Right cardiac atrium (tissue), 5 donors: Measurements from ENCODE around the gene CD300E. TPM values are rescaled to one million over a fixed set of nuclear protein-coding genes. Genes with fewer than 3 reads are reported as not detected.

Experiments
- ATAC-seq, 2 donors: fragments of 200-7000 bp; cut with Tn5 transposase; one replicate each; pipeline versions ENCODE4 v1.8.0 to v1.9.1; 2020; ENCODE audit warnings: moderate library complexity in 2 of 2, mild to moderate bottlenecking in 1 of 2
- DNase-seq, 3 donors: peaks; one replicate each; pipeline ENCODE4 v3.0.0-alpha.2; 2020
- H3K27ac ChIP-seq: one replicate; pipeline ENCODE4 v1.5.1; 2013; ENCODE audit warnings: mild to moderate bottlenecking, low read length, control low read depth, moderate library complexity
- H3K27me3 ChIP-seq: one replicate; pipeline ENCODE4 v1.6.1; 2013; ENCODE audit not compliant: control insufficient read depth, insufficient read depth
- H3K4me1 ChIP-seq: one replicate; pipeline ENCODE4 v1.6.1; 2013; ENCODE audit warnings: low read length; ENCODE audit not compliant: control insufficient read depth, insufficient read depth
- H3K4me3 ChIP-seq: one replicate; pipeline ENCODE4 v1.5.1; 2013; ENCODE audit warnings: low read length, control low read depth
- H3K9me3 ChIP-seq: one replicate; pipeline ENCODE4 v1.6.1; 2013; ENCODE audit warnings: low read length; ENCODE audit not compliant: control insufficient read depth
- WGBS: extraction: QIAGEN DNeasy Blood & Tissue Kit; methylation state at CpG from one replicate; pipeline ENCODE4 v1.1.7; 2013; 5-methylcytosine and 5-hydroxymethylcytosine counted together
- intact Hi-C, 4 donors: fragments of 100-400 bp; cut with DNase I; formaldehyde crosslinking; loops; one replicate each; pipeline versions ENCODE4 v1.11.0 to v1.14.0; 2022 to 2023
- polyA plus RNA-seq: library from polyadenylated mRNA; stranded (reverse); fragments of 200-250 nt; gene quantifications from one replicate; pipeline ENCODE4 v1.2.3, GENCODE V29; 2013
- total RNA-seq, 4 donors: library from RNA; stranded (reverse); fragmentation: NEBNext Ultra II Directional; extraction: Animal tissue kit (Norgen Biotek cat#: 25700); gene quantifications; one replicate each; pipeline ENCODE4 v1.2.1, GENCODE V29; 2021
- donor health status: healthy with polysubstance abuse.
- donor health status: DM: no; HTN: yes; CAD: no.
- donor health status: DM: no; HTN: no; CAD: no.
- donor health status: DM: no; HTN: yes; CAD: no; lungs with severe emphysema.
- donor health status: DM: yes; HTN: yes; CAD: no.

The CD300E gene
- total and polyA plus RNA-seq, 5 donors, result 0.38 to 0.94 (median 0.59) TPM

- intact Hi-C loops, result no loop called here
- WGBS, result 68% methylated on average over 4 of the region's 4 CpGs
- no peak for ATAC-seq
These were observed 25.1 kb downstream of the CD300E start for GRCh38 chr17:74598346-74599022.

GRCh38 chr17:74597069-74597790 is 26.3 kb downstream of the CD300E start:
- Histone ChIP-seq H3K9me3 (no peaks in the 10 kb centered on the region), H3K4me3 (no peak overlapping the region), H3K4me1 (no peaks in the 10 kb centered on the region), H3K27me3 (no peaks in the 10 kb centered on the region), H3K27ac (no peak overlapping the region)
- DNase-seq (no peak), ATAC-seq (no peak)
- intact Hi-C loops, result no loop called here
- WGBS, result 69% methylated on average over 8 of the region's 8 CpGs

More at GRCh38 chr17:74598346-74599022, 25.1 kb downstream of the CD300E start:
- no peak for DNase-seq
- H3K4me3 ChIP-seq, result no peak overlapping the region
- H3K27me3 ChIP-seq, result no peaks in the 10 kb centered on the region
- no peaks in the 10 kb centered on the region for H3K4me1 ChIP-seq
- H3K27ac ChIP-seq, result no peak overlapping the region
- H3K9me3 ChIP-seq, result no peaks in the 10 kb centered on the region

GRCh38 chr17:74595037-74595750 is 28.3 kb downstream of the CD300E start:
- no peak for ATAC-seq
- Histone ChIP-seq H3K4me1 (no peaks in the 10 kb centered on the region), H3K9me3 (no peaks in the 10 kb centered on the region), H3K4me3 (no peak overlapping the region), H3K27ac (no peak overlapping the region), H3K27me3 (no peaks in the 10 kb centered on the region)
- 62% methylated on average over 6 of the region's 6 CpGs for WGBS
- intact Hi-C loops, result no loop called here
- no peak for DNase-seq

GRCh38 chr17:74592087-74592990 is 31.2 kb downstream of the CD300E start, which contains the start of gene CD300LD:
Gene CD300LD, minus strand, starts transcription at chr17:74592283. Its CDS starts 81 bp downstream, at chr17:74592202.
- intact Hi-C loops, result no loop called here
- 74% methylated on average over 14 of the region's 14 CpGs for WGBS

GRCh38 chr17:74591503-74591902 is 32.0 kb downstream of the CD300E start:
- Histone ChIP-seq H3K27me3 (no peaks in the 10 kb centered on the region), H3K4me3 (no peak overlapping the region), H3K4me1 (no peaks in the 10 kb centered on the region), H3K9me3 (no peaks in the 10 kb centered on the region), H3K27ac (no peak overlapping the region)
- ATAC-seq (no peak), DNase-seq (no peak)
- intact Hi-C loops, result no loop called here
- 75% methylated on average over 1 of the region's 1 CpG for WGBS

More at GRCh38 chr17:74592087-74592990, 31.2 kb downstream of the CD300E start, which contains the start of gene CD300LD:
- Histone ChIP-seq H3K4me3 (no peak within 1 kb of the TSS), H3K27ac (no peak within 1 kb of the TSS), H3K27me3 (no peaks in the 10 kb centered on the region), H3K9me3 (no peaks in the 10 kb centered on the region), H3K4me1 (no peaks in the 10 kb centered on the region)
- ATAC-seq (no peak), DNase-seq (no peak)

- Histone ChIP-seq H3K27ac (no peak overlapping the region), H3K9me3 (no peaks in the 10 kb centered on the region), H3K4me1 (no peaks in the 10 kb centered on the region), H3K4me3 (no peak overlapping the region), H3K27me3 (no peaks in the 10 kb centered on the region)
- WGBS, result 75% methylated on average over 5 of the region's 5 CpGs
- intact Hi-C loops, result no loop called here
- ATAC-seq (no peak), DNase-seq (no peak)
These were observed 37.8 kb downstream of the CD300E start for GRCh38 chr17:74585711-74586110.

- DNase-seq (no peak), ATAC-seq (no peak)
- 70% methylated on average over 14 of the region's 14 CpGs for WGBS
- Histone ChIP-seq H3K27ac (no peak overlapping the region), H3K4me1 (no peaks in the 10 kb centered on the region), H3K27me3 (no peaks in the 10 kb centered on the region), H3K9me3 (no peaks in the 10 kb centered on the region), H3K4me3 (no peak overlapping the region)
- intact Hi-C loops, result no loop called here
These were observed 39.1 kb downstream of the CD300E start for GRCh38 chr17:74584292-74585060.

- WGBS, result 64% methylated on average over 10 of the region's 10 CpGs
- no peak for ATAC-seq
- no peak for DNase-seq
- intact Hi-C loops, result no loop called here
- H3K27ac ChIP-seq, result no peak overlapping the region
- no peaks in the 10 kb centered on the region for H3K27me3 ChIP-seq
- H3K4me3 ChIP-seq, result no peak overlapping the region
- no peaks in the 10 kb centered on the region for H3K4me1 ChIP-seq
- H3K9me3 ChIP-seq, result no peaks in the 10 kb centered on the region
These were observed 40.9 kb downstream of the CD300E start for GRCh38 chr17:74582633-74583032.

- Histone ChIP-seq H3K9me3 (no peaks in the 10 kb centered on the region), H3K4me1 (no peaks in the 10 kb centered on the region), H3K4me3 (no peak overlapping the region), H3K27me3 (no peaks in the 10 kb centered on the region), H3K27ac (no peak overlapping the region)
- no peak for ATAC-seq
- 61% methylated on average over 7 of the region's 7 CpGs for WGBS
- DNase-seq, result no peak
- intact Hi-C loops, result no loop called here
These were observed 43.6 kb downstream of the CD300E start for GRCh38 chr17:74579900-74580299.

- DNase-seq, result no peak
- 73% methylated on average over 9 of the region's 9 CpGs for WGBS
- no peaks in the 10 kb centered on the region for H3K9me3 ChIP-seq
- H3K4me3 ChIP-seq, result no peak overlapping the region
- ATAC-seq, result no peak
- intact Hi-C loops, result no loop called here
- no peaks in the 10 kb centered on the region for H3K4me1 ChIP-seq
- no peaks in the 10 kb centered on the region for H3K27me3 ChIP-seq
- no peak overlapping the region for H3K27ac ChIP-seq
These were observed 44.6 kb downstream of the CD300E start for GRCh38 chr17:74578979-74579378.
